AG10803 (cell line): ENCODE results near the gene WNT11.

Source experiments
- DNase-seq: peaks from one replicate; pipeline ENCODE4 v3.0.0; 2010; ENCODE audit warnings: low read depth
- H3K4me3 ChIP-seq: 2 replicates; pipeline ENCODE4 v1.5.1; 2011; ENCODE audit warnings: mild to moderate bottlenecking, low read length, control low read depth
- CTCF ChIP-seq: conservative IDR thresholded peaks from 2 replicates; pipeline ENCODE4 v1.5.1; 2011; ENCODE audit warnings: mild to moderate bottlenecking, low read length, control low read depth, inconsistent platforms

WNT11 gene

DNA sequence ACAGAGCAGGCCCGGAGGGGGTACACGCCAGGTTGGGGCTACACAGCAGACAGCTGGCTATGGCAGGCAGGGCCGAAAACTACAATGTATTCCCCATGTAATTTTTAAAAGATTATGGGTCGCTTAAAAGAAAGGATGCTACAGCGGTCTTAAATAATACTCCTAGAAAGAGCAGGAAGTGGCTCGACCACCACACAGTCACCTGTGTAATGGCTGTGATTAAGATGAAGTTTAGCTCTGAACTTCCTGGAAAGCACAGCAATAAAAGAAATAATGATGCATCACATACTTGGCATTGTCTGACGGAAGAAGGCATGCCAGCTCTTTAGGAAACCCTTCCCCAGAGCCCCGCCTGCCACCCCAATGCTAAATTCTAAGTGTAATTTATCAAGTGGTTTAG, 32.6 kb downstream of the WNT11 start:
- TF ChIP-seq CTCF = no peak
- DNase-seq = peak; percentile 4
- no peak overlapping the region for H3K4me3 ChIP-seq

- TF ChIP-seq CTCF = no peak
- no peak for DNase-seq
- H3K4me3 ChIP-seq = no peak overlapping the region
Observed at GRCh38 chr11:76172583-76172982, 33.7 kb downstream of the WNT11 start.

DNA sequence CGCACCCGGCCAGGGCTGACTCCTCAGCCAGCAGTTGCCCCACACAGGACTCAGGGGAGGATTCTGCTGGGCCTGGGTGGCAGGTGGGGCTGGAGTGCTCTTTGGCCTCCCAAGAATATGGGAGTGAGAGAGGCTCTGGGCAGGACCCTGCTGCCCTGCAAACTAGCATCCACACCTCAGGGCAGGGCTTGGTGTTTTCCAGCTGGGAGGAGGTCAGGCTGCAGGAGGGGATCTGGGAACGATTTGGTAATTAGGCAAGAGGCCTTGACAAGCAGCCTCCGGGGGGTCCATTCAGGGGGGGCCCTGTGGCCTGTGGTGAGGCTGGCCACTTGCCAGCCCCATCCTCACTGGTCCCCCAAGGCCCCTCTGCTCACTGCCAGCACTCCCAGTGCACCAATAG, 35.8 kb downstream of the WNT11 start:
- no peak overlapping the region for H3K4me3 ChIP-seq
- TF ChIP-seq CTCF = no peak
- DNase-seq = no peak

DNA sequence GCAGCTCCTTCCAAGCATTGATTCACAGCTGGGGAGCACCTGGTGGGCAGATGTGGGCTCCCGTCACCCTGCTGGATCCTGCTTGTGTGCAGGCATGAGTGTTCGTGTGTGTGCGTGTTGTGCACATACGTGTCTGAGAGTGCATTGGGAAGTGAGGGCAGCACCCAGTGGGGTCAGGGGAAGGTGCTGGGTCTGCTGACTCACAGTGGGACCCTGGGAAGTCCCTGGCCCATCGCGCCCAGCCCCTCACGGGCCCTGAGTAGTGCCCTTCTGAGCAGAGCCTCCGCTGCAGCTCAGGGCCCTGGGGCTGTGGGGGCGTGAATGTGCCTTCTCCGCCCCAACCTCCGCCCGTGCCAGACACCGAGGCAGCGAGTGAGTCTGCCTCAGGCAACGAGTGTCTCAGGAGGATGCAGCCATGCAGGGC, 36.8 kb downstream of the WNT11 start:
- DNase-seq = peak; percentile 16
- no peak overlapping the region for H3K4me3 ChIP-seq
- no peak for TF ChIP-seq CTCF

DNA sequence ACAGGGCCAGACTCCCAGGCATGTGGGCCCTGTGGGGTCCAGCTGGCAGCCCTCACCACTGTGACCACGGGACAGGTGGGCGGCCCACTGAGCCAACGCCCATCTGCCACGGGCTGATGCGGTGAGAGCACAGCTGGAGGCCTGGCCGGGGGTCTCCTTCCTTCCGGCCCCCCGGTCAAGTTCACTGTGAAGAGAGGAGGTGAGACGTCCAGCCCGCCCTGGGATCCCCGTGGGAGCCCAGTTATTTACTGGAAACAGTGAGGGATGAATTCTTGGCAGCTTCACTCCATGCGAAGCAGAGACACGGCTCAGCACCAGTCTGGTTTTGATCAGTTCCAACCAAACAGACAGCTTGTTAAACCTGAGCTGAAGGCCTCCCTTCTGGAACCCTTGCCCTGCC, 38.7 kb downstream of the WNT11 start:
- no peak for TF ChIP-seq CTCF
- DNase-seq = peak; percentile 40

DNA sequence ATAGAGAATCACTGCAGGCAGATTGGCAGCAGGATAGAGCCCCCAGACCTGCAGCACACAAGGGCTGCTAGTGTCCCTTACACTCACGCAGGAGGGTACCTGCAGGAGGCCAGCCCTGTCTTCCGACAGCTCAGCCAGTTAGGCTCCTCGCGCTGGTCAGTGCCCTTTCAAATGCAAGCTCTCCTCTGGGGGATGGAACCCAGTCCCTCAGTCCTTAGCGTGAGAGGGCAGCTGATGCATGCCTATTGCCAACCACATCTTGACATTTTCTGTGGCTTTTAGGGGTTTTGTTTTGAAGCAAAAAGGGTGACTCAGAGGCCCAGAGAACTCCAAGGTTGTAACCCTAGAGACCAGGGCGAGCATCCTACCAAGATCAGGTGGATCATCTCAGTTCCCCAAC, 40.0 kb downstream of the WNT11 start:
- DNase-seq = peak; percentile 42
- no peak for TF ChIP-seq CTCF

More for the DNA sequence above, 38.7 kb downstream of the WNT11 start:
- H3K4me3 ChIP-seq = no peak overlapping the region

DNA sequence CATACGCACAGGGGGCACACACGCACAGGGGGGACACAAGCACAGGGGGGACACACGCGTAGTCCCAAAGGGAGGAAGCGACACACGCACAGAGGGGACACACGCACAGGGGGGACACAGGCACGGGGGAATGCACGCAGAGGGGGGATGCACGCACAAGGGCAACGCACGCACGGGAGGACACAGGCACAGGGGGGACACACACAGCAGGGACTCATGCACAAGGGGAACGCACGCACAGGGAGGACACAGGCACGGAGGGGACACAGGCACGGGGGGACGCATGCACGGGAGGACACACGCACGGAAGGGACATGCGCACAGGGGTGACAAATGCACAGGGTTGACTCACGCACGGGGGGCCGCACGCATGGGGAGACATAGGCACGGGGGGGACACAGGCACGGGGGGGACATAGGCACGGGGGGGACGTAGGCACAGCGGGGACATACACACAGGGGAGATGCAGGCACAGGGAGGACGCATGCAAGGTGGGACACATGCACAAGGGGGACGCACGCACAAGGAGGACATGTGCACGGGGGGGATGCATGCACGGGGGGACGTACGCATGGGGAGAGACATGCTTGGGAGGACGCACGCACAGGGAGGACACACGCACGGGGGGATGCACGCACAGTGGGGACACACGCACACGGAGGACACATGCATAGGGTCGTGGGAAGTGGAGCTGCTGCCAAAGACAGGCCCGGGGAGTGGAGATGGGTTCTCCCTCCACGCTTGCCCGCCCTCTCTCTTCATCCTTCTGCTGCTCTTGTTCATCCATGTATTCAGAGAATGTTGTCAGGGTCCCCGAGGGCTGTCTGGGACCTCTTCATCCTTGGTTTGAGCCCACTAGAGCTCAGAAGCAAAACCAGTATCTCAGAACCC, 41.2 kb downstream of the WNT11 start:
- H3K4me3 ChIP-seq = no peak overlapping the region
- no peak for DNase-seq
- TF ChIP-seq CTCF = no peak

More for the DNA sequence above, 40.0 kb downstream of the WNT11 start:
- H3K4me3 ChIP-seq = no peak overlapping the region
